GM23338 (cell line): ENCODE data around the gene CRYBG1. TPM values are rescaled to one million over a fixed set of nuclear protein-coding genes. Genes with fewer than 3 reads are reported as not detected.

ENCODE experiments used
- ATAC-seq: fragments of 200-7000 bp; cut with Tn5 transposase; 3 replicates; pipeline ENCODE4 v1.9.1; 2020
- DNase-seq: peaks from one replicate; pipeline ENCODE4 v3.0.0-alpha.2; 2015; ENCODE audit warnings: low spot score
- H2AFZ ChIP-seq: fragments of 200-600 bp; sonication (generic); 2 replicates; pipeline ENCODE4 v1.8.0; 2016; ENCODE audit warnings: antibody characterized with exemption, mild to moderate bottlenecking, moderate library complexity
- H3F3A ChIP-seq: fragments of 200-600 bp; sonication (generic); replicated peaks from 2 replicates; pipeline ENCODE4 v1.8.0; 2017; ENCODE audit warnings: antibody characterized with exemption, mixed run types, low read depth
- H3K27ac ChIP-seq: fragments of 200-600 bp; sonication (generic); 2 replicates; pipeline ENCODE4 v1.6.1; 2016; ENCODE audit warnings: low read depth
- H3K27me3 ChIP-seq: fragments of 200-600 bp; sonication (generic); 2 replicates; pipeline ENCODE4 v1.8.0; 2016; ENCODE audit warnings: mild to moderate bottlenecking, mixed run types, moderate library complexity; ENCODE audit not compliant: insufficient read depth
- H3K36me3 ChIP-seq: fragments of 200-600 bp; sonication (generic); 2 replicates; pipeline ENCODE4 v1.8.0; 2016; ENCODE audit warnings: mild to moderate bottlenecking; ENCODE audit not compliant: insufficient read depth
- H3K4me1 ChIP-seq: fragments of 200-600 bp; sonication (generic); 2 replicates; pipeline ENCODE4 v1.8.0; 2016; ENCODE audit warnings: mild to moderate bottlenecking, moderate library complexity; ENCODE audit not compliant: insufficient read depth
- H3K4me2 ChIP-seq: fragments of 200-600 bp; sonication (generic); 2 replicates; pipeline ENCODE4 v1.7.1; 2017; ENCODE audit warnings: mixed run types
- H3K4me3 ChIP-seq: fragments of 200-600 bp; sonication (generic); 2 replicates; pipeline ENCODE4 v1.6.1; 2016; ENCODE audit warnings: mixed run types
- H3K79me2 ChIP-seq: fragments of 200-600 bp; sonication (generic); replicated peaks from 2 replicates; pipeline ENCODE4 v1.8.0; 2017; ENCODE audit warnings: mild to moderate bottlenecking; ENCODE audit not compliant: insufficient read depth
- H3K9me2 ChIP-seq: fragments of 200-600 bp; sonication (generic); 2 replicates; pipeline ENCODE4 v1.8.0; 2017; ENCODE audit not compliant: insufficient read depth
- H4K20me1 ChIP-seq: fragments of 200-600 bp; sonication (generic); replicated peaks from 2 replicates; pipeline ENCODE4 v1.8.0; 2017; ENCODE audit warnings: mild to moderate bottlenecking; ENCODE audit not compliant: insufficient read depth
- H3K27ac Mint-ChIP-seq: 2 replicates; pipeline ENCODE4 v1.8.0; 2020; ENCODE audit warnings: inconsistent platforms, mild to moderate bottlenecking, moderate library complexity, mixed read lengths
- H3K27me3 Mint-ChIP-seq: 3 replicates; pipeline ENCODE4 v1.8.0; 2022; ENCODE audit warnings: low read depth, mild to moderate bottlenecking, moderate library complexity, mixed read lengths, inconsistent platforms; ENCODE audit not compliant: insufficient read depth, poor library complexity
- H3K36me3 Mint-ChIP-seq: 3 replicates; pipeline ENCODE4 v1.8.0; 2021; ENCODE audit warnings: low read depth, mild to moderate bottlenecking, inconsistent platforms, moderate library complexity, mixed read lengths
- H3K4me1 Mint-ChIP-seq: 3 replicates; pipeline ENCODE4 v1.8.0; 2020; ENCODE audit warnings: mild to moderate bottlenecking, inconsistent platforms, mixed read lengths
- H3K4me3 Mint-ChIP-seq: 3 replicates; pipeline ENCODE4 v1.8.0; 2021; ENCODE audit warnings: moderate library complexity, mild to moderate bottlenecking, inconsistent platforms, mixed read lengths
- H3K9me3 Mint-ChIP-seq: 3 replicates; pipeline ENCODE4 v1.8.0; 2020; ENCODE audit warnings: moderate library complexity, mild to moderate bottlenecking, inconsistent platforms, mixed read lengths
- CREB1 ChIP-seq: fragments of 250-450 bp; sonication (Bioruptor Pico); IDR thresholded peaks from 2 replicates; pipeline ENCODE4 v1.5.0; 2020; ENCODE audit warnings: low read depth, mild to moderate bottlenecking, moderate library complexity
- ETS1 ChIP-seq: IDR thresholded peaks from 2 replicates; pipeline ENCODE4 v1.6.1; 2016; ENCODE audit warnings: antibody characterized with exemption
- EZH2 ChIP-seq: fragments of 200-600 bp; sonication (generic); IDR thresholded peaks from one replicate; pipeline ENCODE4 v1.8.0; 2017; ENCODE audit warnings: antibody characterized with exemption, mild to moderate bottlenecking, low read depth; ENCODE audit not compliant: unreplicated experiment
- EZH2phosphoT487 ChIP-seq: fragments of 200-600 bp; sonication (generic); IDR thresholded peaks from one replicate; pipeline ENCODE4 v1.8.1; 2018; ENCODE audit warnings: antibody characterized with exemption; ENCODE audit not compliant: unreplicated experiment
- JUNB ChIP-seq: IDR thresholded peaks from one replicate; pipeline ENCODE4 v1.6.1; 2016; ENCODE audit warnings: antibody characterized with exemption; ENCODE audit not compliant: unreplicated experiment
- POLR2AphosphoS5 ChIP-seq: IDR thresholded peaks from 2 replicates; pipeline ENCODE4 v1.6.1; 2016; ENCODE audit warnings: antibody characterized with exemption, low read depth
- REST ChIP-seq: IDR thresholded peaks from one replicate; pipeline ENCODE4 v1.6.1; 2018; ENCODE audit warnings: antibody characterized with exemption; ENCODE audit not compliant: unreplicated experiment
- STAT1 ChIP-seq: IDR thresholded peaks from one replicate; pipeline ENCODE4 v1.6.1; 2016; ENCODE audit warnings: antibody characterized with exemption; ENCODE audit not compliant: unreplicated experiment
- ZNF114 ChIP-seq: fragments of 250-450 bp; sonication (Bioruptor Pico); IDR thresholded peaks from 2 replicates; pipeline ENCODE4 v1.5.0; 2020; ENCODE audit warnings: mild to moderate bottlenecking, moderate library complexity
- ZNF331 ChIP-seq: fragments of 250-450 bp; sonication (Bioruptor Pico); IDR thresholded peaks from 2 replicates; pipeline ENCODE4 v1.5.0; 2020; ENCODE audit warnings: low read depth, mild to moderate bottlenecking, moderate library complexity
- polyA plus RNA-seq: library from polyadenylated mRNA; unstranded; fragments of >200 nt; fragmentation: Nextera tagmentation; extraction: Ambion mirVana; gene quantifications from 2 replicates; pipeline ENCODE4 v1.2.1, GENCODE V29; 2016
- total RNA-seq: library from RNA; depleted of rRNA; stranded (reverse); fragments of >200 nt; shearing (Covaris generic); gene quantifications from 2 replicates; pipeline ENCODE4 v1.2.3, GENCODE V29; 2014

Gene CRYBG1
- total and polyA plus RNA-seq, 2 experiments from 2014 or later, result 3.7 to 17.2 TPM

GRCh38 chr6:106546691-106547414, 186.3 kb downstream of the CRYBG1 start:
- Histone ChIP-seq H4K20me1 (no peaks in the 10 kb centered on the region; the same call in 1 of the 2 replicates), H3K27me3 (no peaks in the 10 kb centered on the region), H3K79me2 (no peaks in the 10 kb centered on the region), H3K36me3 (no peaks in the 10 kb centered on the region), H3K4me1 (peaks cover 5% of the 10 kb centered on the region; the same call in 1 of the 2 replicates), H3K4me3 (no peak overlapping the region), H3K27ac (no peak overlapping the region), H2AFZ (no peak overlapping the region), H3K4me2 (no peak overlapping the region), H3K9me2 (no peaks in the 10 kb centered on the region), H3F3A (no peaks in the 10 kb centered on the region)
- DNase-seq, result no peak
- Mint-ChIP-seq H3K9me3 (no peaks in the 10 kb centered on the region), H3K36me3 (peaks cover 7% of the 10 kb centered on the region; the same call in 2 of the 3 replicates), H3K27me3 (no peaks in the 10 kb centered on the region), H3K4me3 (no peak overlapping the region), H3K27ac (peak overlapping the region; percentile 20; the same call in 1 of the 2 replicates), H3K4me1 (peaks cover 13% of the 10 kb centered on the region)
- ATAC-seq, result no peak
- no peak for TF ChIP-seq CREB1 (CRISPR knock-in tag)
- no peak for TF ChIP-seq STAT1

- Histone ChIP-seq H3K79me2 (no peaks in the 10 kb centered on the region), H2AFZ (no peak overlapping the region), H3K27me3 (no peaks in the 10 kb centered on the region), H3K4me3 (no peak overlapping the region), H3K27ac (no peak overlapping the region; the same call in 1 of the 2 replicates), H3K36me3 (no peaks in the 10 kb centered on the region), H4K20me1 (no peaks in the 10 kb centered on the region; the same call in 1 of the 2 replicates), H3K4me1 (peaks cover 5% of the 10 kb centered on the region; the same call in 1 of the 2 replicates), H3K4me2 (peak overlapping the region; percentile 25; the same call in 1 of the 2 replicates), H3K9me2 (no peaks in the 10 kb centered on the region), H3F3A (no peaks in the 10 kb centered on the region)
- H3K36me3 Mint-ChIP-seq, result peaks cover 7% of the 10 kb centered on the region; the same call in 2 of the 3 replicates
- no peak overlapping the region for H3K4me3 Mint-ChIP-seq
- ATAC-seq (peak; percentile 44), DNase-seq (peak; percentile 40)
- no peaks in the 10 kb centered on the region for H3K9me3 Mint-ChIP-seq
- no peaks in the 10 kb centered on the region for H3K27me3 Mint-ChIP-seq
- H3K4me1 Mint-ChIP-seq, result peaks cover 13% of the 10 kb centered on the region
- no peak overlapping the region for H3K27ac Mint-ChIP-seq
- no peak for TF ChIP-seq REST
- TF ChIP-seq POLR2AphosphoS5, result no peak
- no peak for TF ChIP-seq ETS1
- no peak for TF ChIP-seq JUNB
- TF ChIP-seq EZH2phosphoT487, result no peak
- TF ChIP-seq CREB1 (CRISPR knock-in tag), result no peak
- no peak for TF ChIP-seq ZNF331 (CRISPR knock-in tag)
- no peak for TF ChIP-seq ZNF114 (CRISPR knock-in tag)
- no peak for TF ChIP-seq EZH2
- TF ChIP-seq STAT1, result no peak
Measured at GRCh38 chr6:106547601-106548453, 187.3 kb downstream of the CRYBG1 start.
